Inflammatory macrophage (primary cell): Measurements from ENCODE around the gene ZNF396.

ENCODE experiments used
- DNase-seq, 2 donors: peaks; one replicate each; pipeline ENCODE4 v3.0.0-alpha.2; 2020 to 2022

The ZNF396 gene

GRCh38 chr18:35334212-35334611 lies 42.9 kb downstream of the ZNF396 start:
- DNase-seq = no peak

GRCh38 chr18:35331367-35332087 lies 45.6 kb downstream of the ZNF396 start:
- DNase-seq = no peak

- DNase-seq = no peak
These were observed 48.3 kb downstream of the ZNF396 start for GRCh38 chr18:35328868-35329267.

GRCh38 chr18:35326695-35327387 lies 50.3 kb downstream of the ZNF396 start:
- no peak for DNase-seq

GRCh38 chr18:35324926-35325655 lies 52.0 kb downstream of the ZNF396 start:
- no peak for DNase-seq

GRCh38 chr18:35322486-35323458 lies 54.4 kb downstream of the ZNF396 start:
- DNase-seq = no peak
